ENCODE measurements around the gene GPX4.

DNA sequence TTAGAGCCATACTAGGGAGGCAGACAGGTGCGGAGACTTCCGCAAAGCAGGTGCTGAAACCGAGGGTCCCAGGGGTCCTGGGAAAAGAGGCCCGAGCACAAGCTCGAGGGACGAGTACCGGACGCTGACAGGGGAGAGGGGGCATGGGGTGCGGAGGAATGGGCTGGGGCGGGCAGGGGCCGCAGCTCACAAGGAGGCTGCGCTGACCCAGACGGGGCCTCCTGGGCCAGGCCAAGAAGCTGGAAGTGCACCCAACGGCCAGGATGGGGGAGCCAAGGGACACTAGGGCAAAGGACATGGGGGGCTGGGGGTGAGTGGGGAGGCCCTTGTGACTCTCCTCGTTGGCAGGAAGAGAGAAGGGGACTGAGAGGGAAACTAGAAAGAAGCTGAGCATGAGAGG, 10.5 kb upstream of the GPX4 start:
- TF ChIP-seq, protein P1, sequence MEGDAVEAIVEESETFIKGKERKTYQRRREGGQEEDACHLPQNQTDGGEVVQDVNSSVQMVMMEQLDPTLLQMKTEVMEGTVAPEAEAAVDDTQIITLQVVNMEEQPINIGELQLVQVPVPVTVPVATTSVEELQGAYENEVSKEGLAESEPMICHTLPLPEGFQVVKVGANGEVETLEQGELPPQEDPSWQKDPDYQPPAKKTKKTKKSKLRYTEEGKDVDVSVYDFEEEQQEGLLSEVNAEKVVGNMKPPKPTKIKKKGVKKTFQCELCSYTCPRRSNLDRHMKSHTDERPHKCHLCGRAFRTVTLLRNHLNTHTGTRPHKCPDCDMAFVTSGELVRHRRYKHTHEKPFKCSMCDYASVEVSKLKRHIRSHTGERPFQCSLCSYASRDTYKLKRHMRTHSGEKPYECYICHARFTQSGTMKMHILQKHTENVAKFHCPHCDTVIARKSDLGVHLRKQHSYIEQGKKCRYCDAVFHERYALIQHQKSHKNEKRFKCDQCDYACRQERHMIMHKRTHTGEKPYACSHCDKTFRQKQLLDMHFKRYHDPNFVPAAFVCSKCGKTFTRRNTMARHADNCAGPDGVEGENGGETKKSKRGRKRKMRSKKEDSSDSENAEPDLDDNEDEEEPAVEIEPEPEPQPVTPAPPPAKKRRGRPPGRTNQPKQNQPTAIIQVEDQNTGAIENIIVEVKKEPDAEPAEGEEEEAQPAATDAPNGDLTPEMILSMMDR (IDR thresholded peaks at IDR 0.05): no peak
- TF ChIP-seq POLR2A (IDR thresholded peaks at IDR 0.05) (no peak), EP300 (IDR thresholded peaks at IDR 0.05) (no peak)

All from suprapubic skin (tissue), 3 donors.